GM12872 (cell line): ENCODE data around the gene TLCD2.

Source experiments
- TF ChIP-seq, protein P1 (sequence below): IDR thresholded peaks from 3 replicates; pipeline ENCODE4 v1.5.1; 2011; ENCODE audit warnings: low read depth, mild to moderate bottlenecking, low read length, moderate library complexity; ENCODE audit not compliant: insufficient read depth

The TLCD2 gene

DNA sequence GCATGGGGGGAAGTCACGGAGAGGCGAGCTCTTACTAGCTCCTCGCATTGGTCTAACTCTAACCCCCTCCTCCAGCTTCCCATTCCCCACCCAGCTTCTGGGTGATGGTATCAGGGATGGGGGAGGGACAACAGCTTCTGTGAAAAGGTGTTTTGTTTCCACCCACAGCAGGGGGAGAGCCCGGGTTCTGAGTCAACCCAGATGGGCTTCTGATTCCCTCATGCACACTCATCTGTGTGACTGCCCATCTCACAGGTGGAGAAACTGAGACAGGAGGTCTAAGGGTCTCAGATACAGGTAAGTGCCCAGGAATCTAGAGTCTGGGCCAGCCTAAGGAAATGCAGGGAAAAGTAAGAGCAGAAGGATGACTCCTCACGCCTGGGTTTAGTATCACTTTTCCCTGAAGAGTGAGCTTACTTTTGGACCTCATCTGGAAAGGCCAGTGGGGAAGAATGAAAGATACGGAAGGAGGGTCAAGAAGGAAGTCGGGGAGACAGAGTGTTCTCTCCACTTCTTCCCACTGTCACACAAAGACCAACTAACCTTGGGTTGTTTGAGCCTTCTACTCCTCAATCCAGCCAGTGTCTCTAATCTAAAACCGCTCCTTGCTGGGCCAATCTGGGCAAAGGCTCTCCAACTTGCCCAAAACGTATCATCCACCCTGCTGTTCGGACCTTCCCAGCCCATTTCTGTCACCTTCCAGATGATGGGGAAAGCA, 3.1 kb upstream of the TLCD2 start:
- TF ChIP-seq, protein P1, sequence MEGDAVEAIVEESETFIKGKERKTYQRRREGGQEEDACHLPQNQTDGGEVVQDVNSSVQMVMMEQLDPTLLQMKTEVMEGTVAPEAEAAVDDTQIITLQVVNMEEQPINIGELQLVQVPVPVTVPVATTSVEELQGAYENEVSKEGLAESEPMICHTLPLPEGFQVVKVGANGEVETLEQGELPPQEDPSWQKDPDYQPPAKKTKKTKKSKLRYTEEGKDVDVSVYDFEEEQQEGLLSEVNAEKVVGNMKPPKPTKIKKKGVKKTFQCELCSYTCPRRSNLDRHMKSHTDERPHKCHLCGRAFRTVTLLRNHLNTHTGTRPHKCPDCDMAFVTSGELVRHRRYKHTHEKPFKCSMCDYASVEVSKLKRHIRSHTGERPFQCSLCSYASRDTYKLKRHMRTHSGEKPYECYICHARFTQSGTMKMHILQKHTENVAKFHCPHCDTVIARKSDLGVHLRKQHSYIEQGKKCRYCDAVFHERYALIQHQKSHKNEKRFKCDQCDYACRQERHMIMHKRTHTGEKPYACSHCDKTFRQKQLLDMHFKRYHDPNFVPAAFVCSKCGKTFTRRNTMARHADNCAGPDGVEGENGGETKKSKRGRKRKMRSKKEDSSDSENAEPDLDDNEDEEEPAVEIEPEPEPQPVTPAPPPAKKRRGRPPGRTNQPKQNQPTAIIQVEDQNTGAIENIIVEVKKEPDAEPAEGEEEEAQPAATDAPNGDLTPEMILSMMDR = no peak

GRCh38 chr17:1712271-1712670, 2.1 kb upstream of the TLCD2 start:
- TF ChIP-seq, protein P1 = no peak

- TF ChIP-seq, protein P1 = no peak
These were observed 1.6 kb upstream of the TLCD2 start for GRCh38 chr17:1711804-1712203.

DNA sequence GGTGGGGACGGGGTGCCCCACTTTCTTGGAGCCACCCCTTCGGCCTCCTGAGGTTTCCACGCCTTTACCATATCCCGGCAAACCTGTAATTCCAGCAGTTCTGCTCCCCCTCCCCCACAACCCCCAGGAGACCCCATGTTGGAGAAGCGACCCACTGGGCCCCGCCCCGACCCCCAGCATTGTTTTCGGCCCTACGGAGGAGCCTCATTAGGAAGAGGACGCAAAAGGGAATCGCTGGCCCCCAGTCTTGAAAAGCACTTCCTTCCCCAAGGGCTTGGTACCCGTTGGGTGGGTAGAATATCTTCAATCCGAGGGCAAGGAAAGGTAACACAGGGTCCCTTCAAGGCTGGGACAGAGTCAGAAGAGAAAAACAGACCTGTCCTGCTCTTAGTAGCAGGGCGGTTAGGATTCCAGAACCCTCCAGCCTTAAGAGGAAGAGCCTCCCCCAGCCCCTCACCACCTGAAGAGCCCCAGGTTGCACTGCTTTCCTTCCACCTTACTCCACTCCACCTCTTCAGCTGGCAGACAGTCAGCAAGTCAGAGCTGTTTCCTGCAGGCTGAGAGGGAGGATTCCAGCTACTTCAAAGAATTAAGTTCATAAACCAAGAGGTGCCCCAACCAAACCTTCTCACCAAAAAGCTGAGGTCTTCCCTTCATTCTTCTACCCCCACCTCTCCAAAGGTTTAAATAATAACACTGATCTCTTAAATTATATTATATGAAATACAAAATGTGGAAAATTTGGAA, 803 bp upstream of the TLCD2 start:
- TF ChIP-seq, protein P1 = no peak

GRCh38 chr17:1709403-1709951, 700 bp downstream of the TLCD2 start:
- TF ChIP-seq, protein P1 = no peak

- TF ChIP-seq, protein P1 = no peak
These were observed 3.1 kb downstream of the TLCD2 start for GRCh38 chr17:1707107-1707506.

- TF ChIP-seq, protein P1 = no peak
These were observed 5.2 kb downstream of the TLCD2 start for GRCh38 chr17:1705004-1705403.
